DOHH2 (cell line): ENCODE results near the gene HES1.

Experiments
- CTCF ChIP-seq: fragments of 200-600 bp; sonication (generic); IDR thresholded peaks from one replicate; pipeline ENCODE4 v1.5.1; 2014; ENCODE audit warnings: antibody characterized with exemption, mild to moderate bottlenecking, low read depth, low read length; ENCODE audit not compliant: poor library complexity, severe bottlenecking
- EZH2phosphoT487 ChIP-seq: fragments of 200-600 bp; sonication (generic); IDR thresholded peaks from 2 replicates; pipeline ENCODE4 v1.6.1; 2017; ENCODE audit warnings: borderline replicate concordance, mild to moderate bottlenecking, antibody characterized with exemption, low read length, moderate library complexity, mixed read lengths

- no peak for TF ChIP-seq CTCF
- no peak for TF ChIP-seq EZH2phosphoT487
Measured at GRCh38 chr3:194161131-194162045, 25.4 kb downstream of the HES1 start.
